Ascending aorta (tissue), 2 donors: ENCODE results near the gene KIAA1549. TPM values are rescaled to one million over a fixed set of nuclear protein-coding genes. Genes with fewer than 3 reads are reported as not detected.

Experiments
- DNase-seq, 2 donors: peaks; one replicate each; pipeline ENCODE4 v3.0.0-alpha.2; 2019; ENCODE audit warnings: low spot score in 2 of 2
- H3K27ac ChIP-seq, 2 donors: fragments of 200-600 bp; sonication (generic); one replicate each; pipeline ENCODE4 v1.5.1; 2016 to 2017; ENCODE audit warnings: mild to moderate bottlenecking in 1 of 2
- H3K27me3 ChIP-seq: fragments of 200-600 bp; sonication (generic); one replicate; pipeline ENCODE4 v1.5.1; 2017
- H3K36me3 ChIP-seq, 2 donors: fragments of 200-600 bp; sonication (generic); one replicate each; pipeline ENCODE4 v1.5.1; 2016
- H3K4me1 ChIP-seq, 2 donors: fragments of 200-600 bp; sonication (generic); one replicate each; pipeline ENCODE4 v1.5.1; 2016 to 2017; ENCODE audit warnings: mild to moderate bottlenecking in 1 of 2
- H3K4me3 ChIP-seq, 2 donors: fragments of 200-600 bp; sonication (generic); one replicate each; pipeline ENCODE4 v1.5.1; 2016 to 2017; ENCODE audit warnings: mild to moderate bottlenecking in 1 of 2
- H3K9me3 ChIP-seq, 2 donors: fragments of 200-600 bp; sonication (generic); one replicate each; pipeline ENCODE4 v1.5.1; 2016
- CTCF ChIP-seq, 3 experiments: fragments of 200-600 bp in 2 of 3; fragments of 450-650 bp in 1 of 3; sonication (generic) in 2 of 3; IDR thresholded peaks; one replicate each; pipeline ENCODE4 v1.5.1; 2016 to 2019; ENCODE audit warnings: antibody characterized with exemption in 3 of 3, mild to moderate bottlenecking in 1 of 3, moderate library complexity in 1 of 3
- intact Hi-C: fragments of 100-400 bp; cut with DNase I; formaldehyde crosslinking; loops from one replicate; pipeline ENCODE4 v1.15.1; 2023
- total RNA-seq: library from RNA; depleted of rRNA; stranded (reverse); fragments of >200 nt; gene quantifications from one replicate; pipeline ENCODE4 v1.1.0, GENCODE V29; 2016

Gene KIAA1549
- total RNA-seq, 1 donor from 2014 or later: 0.11 TPM

DNA sequence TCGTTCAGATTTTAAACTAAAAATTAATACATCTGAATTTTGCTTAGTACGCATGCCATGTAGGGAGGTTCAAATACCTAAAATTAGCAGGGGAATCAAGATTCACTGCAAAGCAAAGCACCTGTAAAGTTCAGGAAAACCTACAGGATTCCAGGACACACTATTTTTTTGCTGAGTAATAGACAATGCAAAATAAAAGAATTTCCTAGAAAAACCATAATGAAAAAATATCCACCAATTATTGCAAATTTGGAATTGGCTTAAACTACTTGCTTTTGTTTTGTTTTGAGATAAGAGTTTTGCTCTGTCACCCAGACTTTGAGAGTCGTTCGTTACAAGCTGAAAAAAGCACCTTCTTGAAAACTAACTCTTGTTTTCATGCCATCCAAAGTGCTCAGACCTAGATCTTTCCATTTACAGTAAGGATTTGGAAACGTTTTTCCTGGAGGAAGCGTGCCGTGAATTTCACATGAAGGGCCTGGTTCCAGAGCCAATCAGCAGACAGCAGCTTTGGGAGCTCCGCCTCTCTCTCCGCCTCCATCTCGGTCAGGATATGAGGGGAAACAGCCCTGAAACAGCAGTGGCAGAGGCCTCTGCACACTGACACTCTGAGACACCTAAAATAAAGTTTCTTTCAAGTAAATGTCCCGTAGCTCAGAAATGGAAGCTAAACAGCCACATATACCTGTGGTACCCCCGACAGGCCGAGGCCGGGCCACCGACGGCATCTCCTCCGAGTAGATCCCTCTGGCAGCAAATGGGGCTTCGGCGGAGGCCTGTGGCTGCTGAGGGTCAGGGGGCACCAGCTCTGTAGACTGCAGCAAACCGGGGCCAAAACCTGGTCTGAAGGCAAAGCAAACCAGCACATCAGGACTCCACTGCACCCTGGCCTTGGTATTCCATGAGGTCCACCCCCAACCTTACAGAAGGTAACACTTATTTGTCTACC, 137.3 kb downstream of the KIAA1549 start:
- TF ChIP-seq CTCF (IDR thresholded peaks at IDR 0.05): no peak
- Histone ChIP-seq H3K27ac (no peak overlapping the region), H3K4me3 (no peak overlapping the region), H3K9me3 (no peaks in the 10 kb centered on the region), H3K27me3 (no peaks in the 10 kb centered on the region), H3K4me1 (no peaks in the 10 kb centered on the region), H3K36me3 (no peaks in the 10 kb centered on the region)
- intact Hi-C loops: no loop called here
- no peak for DNase-seq

GRCh38 chr7:138842111-138842510, 139.1 kb downstream of the KIAA1549 start:
- no peak for TF ChIP-seq CTCF (IDR thresholded peaks at IDR 0.05)
- H3K4me1 ChIP-seq: no peaks in the 10 kb centered on the region
- no peaks in the 10 kb centered on the region for H3K9me3 ChIP-seq
- no peaks in the 10 kb centered on the region for H3K36me3 ChIP-seq
- H3K27ac ChIP-seq: no peak overlapping the region
- no peak overlapping the region for H3K4me3 ChIP-seq
- no peaks in the 10 kb centered on the region for H3K27me3 ChIP-seq
- DNase-seq: no peak
- intact Hi-C loops: no loop called here

DNA sequence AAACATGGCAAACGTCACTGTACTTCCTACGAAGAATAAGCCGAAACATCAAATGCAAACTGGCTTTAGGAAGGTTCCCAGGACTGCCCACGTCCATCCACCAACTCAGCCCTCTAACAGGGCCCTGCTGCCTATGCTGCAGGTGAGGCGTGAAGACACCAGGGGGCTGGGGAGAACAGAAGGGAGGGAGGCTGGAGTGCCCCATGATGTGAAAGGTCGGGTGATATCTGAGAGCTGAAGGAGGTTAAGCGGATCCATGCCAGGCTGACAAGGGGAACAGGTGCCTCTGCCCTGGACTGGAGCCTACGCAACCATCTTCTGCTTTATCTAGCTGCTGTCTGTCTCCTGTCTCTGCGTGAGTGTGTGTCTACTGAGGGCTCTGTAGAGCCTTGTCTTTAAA, 143.0 kb downstream of the KIAA1549 start:
- DNase-seq: no peak
- Histone ChIP-seq H3K4me1 (no peaks in the 10 kb centered on the region), H3K9me3 (no peaks in the 10 kb centered on the region), H3K36me3 (no peaks in the 10 kb centered on the region), H3K4me3 (no peak overlapping the region), H3K27me3 (no peaks in the 10 kb centered on the region), H3K27ac (no peak overlapping the region)
- no peak for TF ChIP-seq CTCF (IDR thresholded peaks at IDR 0.05)
- intact Hi-C loops: no loop called here

- Histone ChIP-seq H3K36me3 (no peaks in the 10 kb centered on the region), H3K4me3 (no peak overlapping the region), H3K27me3 (no peaks in the 10 kb centered on the region), H3K9me3 (no peaks in the 10 kb centered on the region), H3K4me1 (no peaks in the 10 kb centered on the region), H3K27ac (no peak overlapping the region)
- TF ChIP-seq CTCF (IDR thresholded peaks at IDR 0.05): no peak
- intact Hi-C loops: no loop called here
- no peak for DNase-seq
Measured at GRCh38 chr7:138837627-138838026, 143.6 kb downstream of the KIAA1549 start.

- no peak overlapping the region for H3K27ac ChIP-seq
- TF ChIP-seq CTCF (IDR thresholded peaks at IDR 0.05): no peak
Measured at GRCh38 chr7:138835087-138835486, 146.1 kb downstream of the KIAA1549 start.

More at GRCh38 chr7:138835087-138835486, 146.1 kb downstream of the KIAA1549 start:
- Histone ChIP-seq H3K4me1 (no peaks in the 10 kb centered on the region), H3K9me3 (no peaks in the 10 kb centered on the region), H3K4me3 (no peak overlapping the region), H3K27me3 (no peaks in the 10 kb centered on the region), H3K36me3 (no peaks in the 10 kb centered on the region)
- DNase-seq: no peak
- intact Hi-C loops: no loop called here
